HG02973 (cell line): ENCODE measurements around the gene S100G.

Source experiments
- ATAC-seq: cut with Tn5 transposase; IDR thresholded peaks from one replicate; pipeline ENCODE4 v1.9.1; 2021; ENCODE audit warnings: moderate library complexity; ENCODE audit not compliant: unreplicated experiment

Gene S100G

GRCh38 chrX:16646366-16647138 lies 3.4 kb upstream of the S100G start:
- ATAC-seq: no peak

- ATAC-seq: no peak
These were observed 1.6 kb downstream of the S100G start for GRCh38 chrX:16651391-16652024.

- ATAC-seq: no peak
These were observed 3.5 kb downstream of the S100G start for GRCh38 chrX:16653424-16653823.

- no peak for ATAC-seq
These were observed 4.1 kb downstream of the S100G start for GRCh38 chrX:16654093-16654492.

- no peak for ATAC-seq
These were observed 8.3 kb downstream of the S100G start for GRCh38 chrX:16658284-16658683.

GRCh38 chrX:16659321-16659720 lies 9.4 kb downstream of the S100G start:
- ATAC-seq: no peak

GRCh38 chrX:16661495-16661894 lies 11.5 kb downstream of the S100G start:
- ATAC-seq: no peak

- ATAC-seq: no peak
These were observed 12.4 kb downstream of the S100G start for GRCh38 chrX:16662402-16662801.

GRCh38 chrX:16664074-16664473 lies 14.1 kb downstream of the S100G start:
- no peak for ATAC-seq

- no peak for ATAC-seq
These were observed 14.7 kb downstream of the S100G start for GRCh38 chrX:16664626-16665025.

- ATAC-seq: no peak
These were observed 15.1 kb downstream of the S100G start for GRCh38 chrX:16665089-16665488.

GRCh38 chrX:16666541-16666940 lies 16.6 kb downstream of the S100G start:
- ATAC-seq: no peak

- no peak for ATAC-seq
These were observed 21.0 kb downstream of the S100G start for GRCh38 chrX:16671005-16671404.

GRCh38 chrX:16678689-16679088 lies 28.7 kb downstream of the S100G start:
- no peak for ATAC-seq

- no peak for ATAC-seq
These were observed 33.2 kb downstream of the S100G start for GRCh38 chrX:16683007-16683664.

- ATAC-seq: no peak
These were observed 37.6 kb downstream of the S100G start for GRCh38 chrX:16687514-16687913.

GRCh38 chrX:16695079-16695676 lies 45.2 kb downstream of the S100G start:
- ATAC-seq: no peak

- no peak for ATAC-seq
These were observed 47.0 kb downstream of the S100G start for GRCh38 chrX:16696956-16697355.

GRCh38 chrX:16699389-16699788 lies 49.4 kb downstream of the S100G start:
- no peak for ATAC-seq

GRCh38 chrX:16700734-16701133 lies 50.8 kb downstream of the S100G start:
- ATAC-seq: no peak

- ATAC-seq: no peak
These were observed 53.0 kb downstream of the S100G start for GRCh38 chrX:16702700-16703599.
